Ovary (tissue), 9 donors: ENCODE measurements around the gene VAV3. TPM values are rescaled to one million over a fixed set of nuclear protein-coding genes. Genes with fewer than 3 reads are reported as not detected.

Experiments
- DNase-seq, 5 donors: peaks; one replicate each; pipeline ENCODE4 v3.0.0-alpha.2; 2019 to 2020
- H3K27ac ChIP-seq, 2 donors: fragments of 200-600 bp; one replicate each; pipeline versions ENCODE4 v1.5.1 to v1.8.0; 2019 to 2022
- H3K27me3 ChIP-seq: fragments of 200-600 bp; one replicate; pipeline ENCODE4 v1.8.0; 2022
- H3K36me3 ChIP-seq: fragments of 200-600 bp; sonication (generic); one replicate; pipeline ENCODE4 v1.5.1; 2019
- H3K4me1 ChIP-seq: one replicate; pipeline ENCODE4 v1.8.1; 2013; ENCODE audit warnings: mild to moderate bottlenecking, moderate library complexity; ENCODE audit not compliant: insufficient read depth
- H3K4me3 ChIP-seq: fragments of 200-600 bp; sonication (generic); one replicate; pipeline ENCODE4 v1.5.1; 2017
- H3K9me3 ChIP-seq, 2 donors: fragments of 200-600 bp in 1 of 2; sonication (generic) in 1 of 2; one replicate each; pipeline versions ENCODE4 v1.5.1 to v1.8.1; 2013 to 2019; ENCODE audit warnings: mild to moderate bottlenecking in 1 of 2, moderate library complexity in 1 of 2
- EP300 ChIP-seq: sonication (generic); formaldehyde crosslinking; IDR thresholded peaks from one replicate; pipeline ENCODE4 v1.6.1; 2017; ENCODE audit warnings: antibody characterized with exemption
- POLR2A ChIP-seq: fragments of 450-650 bp; IDR thresholded peaks from one replicate; pipeline ENCODE4 v1.6.1; 2017; ENCODE audit warnings: antibody characterized with exemption, mild to moderate bottlenecking, moderate library complexity
- WGBS, 3 donors: extraction: QIAGEN DNeasy Blood & Tissue Kit in 1 of 3; methylation state at CpG; one replicate each; pipeline versions ENCODE4 v1.1.5 to v1.1.7; 2013 to 2017; 5-methylcytosine and 5-hydroxymethylcytosine counted together
- intact Hi-C, 4 donors: fragments of 100-400 bp; cut with DNase I; formaldehyde crosslinking; loops; one replicate each; pipeline versions ENCODE4 v1.11.0 to v1.15.1; 2022 to 2023
- polyA plus RNA-seq, 2 donors: library from polyadenylated mRNA; stranded (reverse); fragments of 200-250 nt in 1 of 2; fragments of 350-450 nt in 1 of 2; fragmentation: Illumina TruSeq in 1 of 2; extraction: RNeasy Lipid Tissue Mini Kit (QIAGEN cat#74804) in 1 of 2; gene quantifications; one replicate each; pipeline ENCODE4 v1.2.3, GENCODE V29; 2013 to 2014
- total RNA-seq, 7 donors: library from RNA; depleted of rRNA in 2 of 7; stranded (reverse); fragments of >200 nt in 2 of 7; fragmentation: NEBNext Ultra II Directional in 3 of 7; extraction: Animal tissue kit (Norgen Biotek cat#: 25700) in 3 of 7; gene quantifications; one replicate each; pipeline versions ENCODE4 v1.1.0 to v1.2.4, GENCODE V29; 2016 to 2023
- TF ChIP-seq, protein P1 (sequence below), 3 donors: fragments of 450-650 bp in 2 of 3; fragments of 200-600 bp in 1 of 3; IDR thresholded peaks; one replicate each; pipeline versions ENCODE4 v1.5.1 to v1.8.0; 2016 to 2022; ENCODE audit warnings: antibody characterized with exemption in 3 of 3, mild to moderate bottlenecking in 1 of 3
- donor health status: DM: no; HTN: no; CAD: no; lungs with moderate emphysema.
- donor health status: DM: no; HTN: no; CAD: no.
- donor health status: Bipolar disorder and iron deficiency.
- donor health status: DM: yes; HTN: yes; CAD: no.
- donor health status: DM: no; HTN: no; CAD: no.
- donor health status: DM: yes; HTN: yes; CAD: no.

Gene VAV3
- total and polyA plus RNA-seq, 9 donors, result 0.78 to 7.4 (median 1.5) TPM

DNA sequence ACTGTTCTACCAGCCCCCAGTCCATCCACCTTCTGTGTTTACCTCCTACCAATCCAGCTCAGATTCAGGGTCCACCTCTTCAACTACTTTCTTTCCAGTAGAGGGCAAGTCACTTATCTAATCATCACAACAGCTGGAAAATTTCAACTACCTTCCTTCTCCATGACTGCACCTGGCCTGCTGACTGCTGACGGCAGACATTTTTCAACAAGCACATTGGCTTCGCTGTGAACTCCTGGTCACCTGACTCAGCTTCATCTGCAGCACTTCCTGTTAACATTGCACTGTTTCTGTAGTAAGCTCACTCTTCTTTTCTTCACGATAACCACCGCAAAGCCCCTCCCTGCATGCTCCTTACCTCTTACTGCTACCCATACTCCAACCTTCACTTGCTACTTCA is 418.4 kb downstream of the VAV3 start:
- intact Hi-C loops, result no loop called here

DNA sequence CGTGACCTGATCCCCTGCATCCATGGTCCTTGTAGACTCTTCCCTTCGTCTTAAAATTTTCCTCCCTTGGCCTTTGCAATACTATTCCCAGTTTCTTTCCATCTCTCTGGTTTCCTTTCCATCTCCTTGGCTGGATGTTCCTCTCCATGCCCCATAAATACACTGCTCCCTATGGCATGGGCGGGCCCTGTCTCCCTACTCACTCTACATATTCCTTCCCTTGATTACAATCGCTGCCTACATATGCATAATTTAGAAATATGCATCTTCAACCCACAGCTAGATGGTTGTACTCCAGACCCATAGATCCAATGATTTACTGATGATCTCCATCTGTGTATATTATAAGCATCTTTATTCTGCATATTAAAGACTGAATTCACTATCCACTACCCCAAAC is 419.1 kb downstream of the VAV3 start:
- intact Hi-C loops, result no loop called here
- no peak for DNase-seq
- no peaks in the 10 kb centered on the region for H3K27me3 ChIP-seq
- 78 to 84% (median 79%) methylated on average over 4 of the region's 4 CpGs for WGBS, 3 donors
- TF ChIP-seq, protein P1, sequence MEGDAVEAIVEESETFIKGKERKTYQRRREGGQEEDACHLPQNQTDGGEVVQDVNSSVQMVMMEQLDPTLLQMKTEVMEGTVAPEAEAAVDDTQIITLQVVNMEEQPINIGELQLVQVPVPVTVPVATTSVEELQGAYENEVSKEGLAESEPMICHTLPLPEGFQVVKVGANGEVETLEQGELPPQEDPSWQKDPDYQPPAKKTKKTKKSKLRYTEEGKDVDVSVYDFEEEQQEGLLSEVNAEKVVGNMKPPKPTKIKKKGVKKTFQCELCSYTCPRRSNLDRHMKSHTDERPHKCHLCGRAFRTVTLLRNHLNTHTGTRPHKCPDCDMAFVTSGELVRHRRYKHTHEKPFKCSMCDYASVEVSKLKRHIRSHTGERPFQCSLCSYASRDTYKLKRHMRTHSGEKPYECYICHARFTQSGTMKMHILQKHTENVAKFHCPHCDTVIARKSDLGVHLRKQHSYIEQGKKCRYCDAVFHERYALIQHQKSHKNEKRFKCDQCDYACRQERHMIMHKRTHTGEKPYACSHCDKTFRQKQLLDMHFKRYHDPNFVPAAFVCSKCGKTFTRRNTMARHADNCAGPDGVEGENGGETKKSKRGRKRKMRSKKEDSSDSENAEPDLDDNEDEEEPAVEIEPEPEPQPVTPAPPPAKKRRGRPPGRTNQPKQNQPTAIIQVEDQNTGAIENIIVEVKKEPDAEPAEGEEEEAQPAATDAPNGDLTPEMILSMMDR (IDR thresholded peaks at IDR 0.05), result no peak
- no peak for TF ChIP-seq POLR2A
- no peak for TF ChIP-seq EP300
- H3K36me3 ChIP-seq, result no peaks in the 10 kb centered on the region
- no peaks in the 10 kb centered on the region for H3K4me1 ChIP-seq
- H3K9me3 ChIP-seq, result no peaks in the 10 kb centered on the region
- H3K27ac ChIP-seq, result no peak overlapping the region
- no peak overlapping the region for H3K4me3 ChIP-seq

More for the DNA sequence above, 418.4 kb downstream of the VAV3 start:
- no peak overlapping the region for H3K27ac ChIP-seq
- H3K9me3 ChIP-seq, result no peaks in the 10 kb centered on the region
- no peak overlapping the region for H3K4me3 ChIP-seq
- H3K4me1 ChIP-seq, result no peaks in the 10 kb centered on the region
- WGBS, 3 donors, result 89 to 91% (median 90%) methylated on average over 4 of the region's 4 CpGs
- no peak for TF ChIP-seq EP300
- TF ChIP-seq POLR2A, result no peak
- TF ChIP-seq, protein P1 (IDR thresholded peaks at IDR 0.05), result no peak
- no peaks in the 10 kb centered on the region for H3K36me3 ChIP-seq
- no peaks in the 10 kb centered on the region for H3K27me3 ChIP-seq
- no peak for DNase-seq

DNA sequence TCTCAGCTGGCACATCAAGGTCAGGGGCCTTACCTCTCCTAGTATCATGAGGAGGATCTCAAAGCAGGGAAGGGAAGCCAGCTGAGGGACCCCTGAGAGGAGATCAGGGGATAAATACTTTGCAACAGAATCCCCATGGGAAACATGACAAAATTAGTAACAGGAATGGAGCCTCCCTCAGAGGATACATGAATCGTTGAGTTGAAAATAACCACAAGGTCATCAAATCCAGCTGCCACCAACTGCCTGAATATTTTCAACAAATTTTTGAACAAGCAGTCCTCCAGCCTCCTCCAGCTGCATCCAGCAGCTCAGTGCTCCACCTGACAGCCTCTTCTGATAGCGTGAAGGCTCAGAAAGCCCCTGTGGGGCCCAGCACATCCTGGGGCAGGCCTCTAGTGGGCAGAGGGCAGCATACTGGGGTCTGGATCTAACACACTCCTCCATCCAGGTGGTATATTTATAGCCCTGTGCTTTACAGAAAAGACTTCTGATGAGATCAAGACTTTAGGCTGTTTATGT is 419.9 kb downstream of the VAV3 start:
- Histone ChIP-seq H3K27ac (no peak overlapping the region), H3K36me3 (no peaks in the 10 kb centered on the region), H3K9me3 (no peaks in the 10 kb centered on the region), H3K4me3 (no peak overlapping the region), H3K27me3 (no peaks in the 10 kb centered on the region), H3K4me1 (no peaks in the 10 kb centered on the region)
- no peak for DNase-seq
- TF ChIP-seq EP300 (no peak), POLR2A (no peak)
- TF ChIP-seq, protein P1 (IDR thresholded peaks at IDR 0.05), result no peak
- intact Hi-C loops, result no loop called here
- 6 to 19% (median 11%) methylated on average over 2 of the region's 2 CpGs for WGBS, 3 donors

DNA sequence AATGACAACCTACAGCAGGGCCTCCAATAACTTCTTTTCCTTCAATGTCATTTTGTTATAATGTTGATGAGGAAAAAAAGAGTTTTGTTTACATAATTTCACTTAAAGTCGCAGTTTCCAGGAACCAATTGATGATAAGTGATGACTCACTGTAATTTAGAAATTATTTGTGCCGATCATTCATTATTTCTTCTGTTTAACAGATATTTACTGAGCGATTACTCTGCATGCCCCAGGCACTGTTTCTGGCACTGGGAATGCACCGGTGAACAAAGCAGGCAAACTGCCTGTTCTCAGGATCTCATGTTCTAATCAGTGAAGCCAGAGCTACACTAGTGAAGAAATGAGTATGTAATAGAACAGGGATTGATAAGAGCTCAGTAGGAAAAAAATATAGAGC is 420.7 kb downstream of the VAV3 start:
- no peaks in the 10 kb centered on the region for H3K4me1 ChIP-seq
- no peak for DNase-seq
- intact Hi-C loops, result no loop called here
- H3K9me3 ChIP-seq, result no peaks in the 10 kb centered on the region
- TF ChIP-seq EP300, result no peak
- TF ChIP-seq, protein P1 (IDR thresholded peaks at IDR 0.05), result no peak
- H3K36me3 ChIP-seq, result no peaks in the 10 kb centered on the region
- no peak overlapping the region for H3K27ac ChIP-seq
- H3K27me3 ChIP-seq, result no peaks in the 10 kb centered on the region
- WGBS, 3 donors, result 69 to 89% (median 78%) methylated on average over 4 of the region's 4 CpGs
- H3K4me3 ChIP-seq, result no peak overlapping the region
